Endodermal cell (in vitro differentiated cells): Measurements from ENCODE around the gene APMAP. TPM values are rescaled to one million over a fixed set of nuclear protein-coding genes. Genes with fewer than 3 reads are reported as not detected.

Source experiments
- DNase-seq: peaks from one replicate; pipeline ENCODE4 v3.0.0-alpha.2; 2017
- H3K27ac ChIP-seq: 2 replicates; pipeline ENCODE4 v1.5.1; 2013; ENCODE audit warnings: mild to moderate bottlenecking, low read depth, low read length, moderate library complexity
- H3K27me3 ChIP-seq: 2 replicates; pipeline ENCODE4 v1.6.1; 2013; ENCODE audit warnings: mild to moderate bottlenecking, low read length, moderate library complexity; ENCODE audit not compliant: insufficient read depth, control insufficient read depth, poor library complexity, severe bottlenecking
- H3K36me3 ChIP-seq: 2 replicates; pipeline ENCODE4 v1.7.0; 2013; ENCODE audit warnings: mild to moderate bottlenecking, low read length, moderate library complexity; ENCODE audit not compliant: control insufficient read depth, insufficient read depth
- H3K4me1 ChIP-seq: one replicate; pipeline ENCODE4 v1.7.0; 2013; ENCODE audit warnings: low read length; ENCODE audit not compliant: control insufficient read depth, insufficient read depth
- H3K4me3 ChIP-seq: 2 replicates; pipeline ENCODE4 v1.5.1; 2013; ENCODE audit warnings: mild to moderate bottlenecking, low read length, moderate library complexity
- H3K9ac ChIP-seq: 2 replicates; pipeline ENCODE4 v1.6.1; 2013; ENCODE audit warnings: mild to moderate bottlenecking, low read length, moderate library complexity; ENCODE audit not compliant: poor library complexity, severe bottlenecking; ENCODE audit errors: extremely low read depth
- H3K9me3 ChIP-seq: 2 replicates; pipeline ENCODE4 v1.6.1; 2013; ENCODE audit warnings: mild to moderate bottlenecking, low read length, moderate library complexity; ENCODE audit not compliant: control insufficient read depth
- H3K27ac Mint-ChIP-seq: 2 replicates; pipeline ENCODE4 v1.8.0; 2020; ENCODE audit warnings: mixed read lengths
- H3K27me3 Mint-ChIP-seq: 2 replicates; pipeline ENCODE4 v1.8.0; 2021; ENCODE audit warnings: mild to moderate bottlenecking, mixed read lengths; ENCODE audit not compliant: insufficient read depth
- H3K36me3 Mint-ChIP-seq: 2 replicates; pipeline ENCODE4 v1.8.0; 2020; ENCODE audit warnings: low read depth, mixed read lengths
- H3K4me1 Mint-ChIP-seq: 2 replicates; pipeline ENCODE4 v1.8.0; 2020; ENCODE audit warnings: mixed read lengths
- H3K4me3 Mint-ChIP-seq: 2 replicates; pipeline ENCODE4 v1.8.0; 2020; ENCODE audit warnings: mild to moderate bottlenecking, moderate library complexity, mixed read lengths
- H3K9me3 Mint-ChIP-seq: 2 replicates; pipeline ENCODE4 v1.8.0; 2020; ENCODE audit warnings: mild to moderate bottlenecking, mixed read lengths
- CTCF ChIP-seq: fragments of 200-600 bp; sonication (generic); conservative IDR thresholded peaks from 2 replicates; pipeline ENCODE4 v1.5.0; 2021; ENCODE audit warnings: antibody characterized with exemption, mild to moderate bottlenecking
- WGBS, 2 experiments: methylation state at CpG; one replicate each; pipeline versions ENCODE4 v1.1.5 to v1.1.7; 2013; ENCODE audit warnings: missing lambda C conversion rate in 2 of 2, mixed read lengths in 1 of 2; ENCODE audit not compliant: insufficient coverage in 1 of 2, insufficient read length in 1 of 2; 5-methylcytosine and 5-hydroxymethylcytosine counted together
- total RNA-seq, 2 donors: library from RNA; stranded (reverse); fragmentation: NEBNext Ultra II Directional in 1 of 2; extraction: Animal tissue kit (Norgen Biotek cat#: 25700) in 1 of 2; gene quantifications; 2 replicates in 1 of 2; 3 replicates in 1 of 2; pipeline ENCODE4 v1.2.1, GENCODE V29; 2021

APMAP gene
- total RNA-seq, 2 donors from 2014 or later = 60.2 to 65.6 TPM

- Mint-ChIP-seq H3K4me3 (no peak overlapping the region), H3K9me3 (no peaks in the 10 kb centered on the region), H3K27me3 (peaks cover 4% of the 10 kb centered on the region), H3K36me3 (peaks cover 8% of the 10 kb centered on the region), H3K27ac (no peak overlapping the region), H3K4me1 (no peaks in the 10 kb centered on the region)
- Histone ChIP-seq H3K9me3 (no peaks in the 10 kb centered on the region), H3K36me3 (no peaks in the 10 kb centered on the region), H3K27ac (no peak overlapping the region), H3K27me3 (no peaks in the 10 kb centered on the region), H3K9ac (no peak overlapping the region), H3K4me3 (no peak overlapping the region), H3K4me1 (no peaks in the 10 kb centered on the region)
- TF ChIP-seq CTCF = no peak
- 100% methylated on average over 1 of the region's 2 CpGs; no CpG with 5 or more reads in 1 of the 2 experiments for WGBS, 2 experiments
- DNase-seq = no peak
Measured at GRCh38 chr20:24954566-24954965, 38.0 kb downstream of the APMAP start.

GRCh38 chr20:24954151-24954550 is 38.4 kb downstream of the APMAP start:
- Histone ChIP-seq H3K27ac (no peak overlapping the region), H3K9me3 (no peaks in the 10 kb centered on the region), H3K36me3 (no peaks in the 10 kb centered on the region), H3K27me3 (no peaks in the 10 kb centered on the region), H3K4me1 (no peaks in the 10 kb centered on the region), H3K9ac (no peak overlapping the region), H3K4me3 (no peak overlapping the region)
- H3K9me3 Mint-ChIP-seq = no peaks in the 10 kb centered on the region
- WGBS, 2 experiments = 71 to 79% methylated on average over 4 to 8 of the region's 8 CpGs
- H3K4me3 Mint-ChIP-seq = no peak overlapping the region
- DNase-seq = peak; percentile 50
- H3K27ac Mint-ChIP-seq = no peak overlapping the region
- H3K27me3 Mint-ChIP-seq = peaks cover 5% of the 10 kb centered on the region
- no peaks in the 10 kb centered on the region for H3K4me1 Mint-ChIP-seq
- H3K36me3 Mint-ChIP-seq = peaks cover 8% of the 10 kb centered on the region
- TF ChIP-seq CTCF = no peak

GRCh38 chr20:24953621-24954133 is 38.9 kb downstream of the APMAP start:
- TF ChIP-seq CTCF = no peak
- Mint-ChIP-seq H3K4me3 (no peak overlapping the region), H3K36me3 (peaks cover 5% of the 10 kb centered on the region), H3K27ac (no peak overlapping the region), H3K27me3 (peaks cover 5% of the 10 kb centered on the region), H3K4me1 (no peaks in the 10 kb centered on the region), H3K9me3 (no peaks in the 10 kb centered on the region)
- peak; percentile 40 for DNase-seq
- no peaks in the 10 kb centered on the region for H3K4me1 ChIP-seq
- H3K27me3 ChIP-seq = no peaks in the 10 kb centered on the region
- no peak overlapping the region for H3K9ac ChIP-seq
- H3K9me3 ChIP-seq = no peaks in the 10 kb centered on the region
- 79 to 91% methylated on average over 7 to 16 of the region's 16 CpGs for WGBS, 2 experiments
- no peaks in the 10 kb centered on the region for H3K36me3 ChIP-seq
- H3K4me3 ChIP-seq = no peak overlapping the region
- H3K27ac ChIP-seq = no peak overlapping the region
